HepG2 (cell line): ENCODE results near the gene KCNK17. TPM values are rescaled to one million over a fixed set of nuclear protein-coding genes. Genes with fewer than 3 reads are reported as not detected.

Experiments
- ATAC-seq: fragments of 200-7000 bp; cut with Tn5 transposase; 3 replicates; pipeline ENCODE4 v1.9.1; 2020; ENCODE audit warnings: mild to moderate bottlenecking, moderate library complexity
- BruUV-seq: library from RNA; stranded (reverse); fragments of 400-500 nt; replicated peaks from 2 replicates; lab custom pipeline; 2021; lab: Mats Ljungman, UMichigan
- CTCF ChIA-PET: fragments of 300-600 bp; formaldehyde crosslinking; extraction: SDS; loops from one replicate; lab custom pipeline; 2021; ENCODE audit warnings: low total read pairs, inconsistent platforms, low intra/inter-chr PET ratio; lab: Yijun Ruan, JAX
- POLR2A ChIA-PET: fragments of 350-600 bp; sonication (Branson Sonifier 250); formaldehyde crosslinking; loops from one replicate; lab custom pipeline; 2020; ENCODE audit warnings: antibody characterized with exemption, inconsistent platforms; lab: Yijun Ruan, JAX
- DNase-seq: peaks from one replicate; pipeline ENCODE4 v3.0.0-alpha.2; 2015; ENCODE audit warnings: low spot score
- FAIRE-seq: peaks from 3 replicates; lab custom pipeline; 2011; peaks lifted over from hg19 to GRCh38; lab: Jason Lieb, UNC
- H2AFZ ChIP-seq: one replicate; pipeline ENCODE4 v1.6.1; 2011; ENCODE audit warnings: low read length, inconsistent platforms
- H3K27ac ChIP-seq: fragments of 300-600 bp; 3 replicates; pipeline ENCODE4 v1.8.0; 2011; ENCODE audit warnings: mixed run types, mild to moderate bottlenecking, mixed read lengths, low read length, inconsistent platforms; ENCODE audit not compliant: insufficient read depth; ENCODE audit errors: extremely low read length
- H3K27me3 ChIP-seq, 2 experiments: fragments of 200-600 bp in 1 of 2; 2 replicates in 1 of 2; 3 replicates in 1 of 2; pipeline versions ENCODE4 v1.6.0 to v1.8.0; 2011; ENCODE audit warnings: low read length in 2 of 2, mild to moderate bottlenecking in 2 of 2, moderate library complexity in 2 of 2, inconsistent platforms in 1 of 2; ENCODE audit not compliant: insufficient read depth in 2 of 2, control insufficient read depth in 1 of 2
- H3K36me3 ChIP-seq, 2 experiments: fragments of 200-600 bp in 1 of 2; replicated peaks in 1 of 2; 2 replicates in 1 of 2; 3 replicates in 1 of 2; pipeline versions ENCODE4 v1.5.1 to v1.8.0; 2011; ENCODE audit warnings: low read length in 2 of 2, inconsistent platforms in 1 of 2; ENCODE audit not compliant: insufficient read depth in 2 of 2, control insufficient read depth in 1 of 2
- H3K4me1 ChIP-seq: 2 replicates; pipeline ENCODE4 v1.5.1; 2012; ENCODE audit warnings: low read length, inconsistent platforms; ENCODE audit not compliant: insufficient read depth
- H3K4me2 ChIP-seq: 2 replicates; pipeline ENCODE4 v1.6.0; 2011; ENCODE audit warnings: low read depth, low read length, inconsistent platforms
- H3K4me3 ChIP-seq, 3 experiments: fragments of 200-600 bp in 1 of 3; sonication (generic), shearing (Covaris generic) in 1 of 3; replicated peaks in 1 of 3; 2 replicates each; pipeline ENCODE4 v1.5.1; 2011 to 2016; ENCODE audit warnings: low read length in 3 of 3, inconsistent platforms in 2 of 3, low read depth in 2 of 3, mild to moderate bottlenecking in 2 of 3, control low read depth in 1 of 3, mixed read lengths in 1 of 3; ENCODE audit not compliant: insufficient read depth in 1 of 3
- H3K79me2 ChIP-seq: one replicate; pipeline ENCODE4 v1.6.1; 2011; ENCODE audit warnings: low read length, inconsistent platforms; ENCODE audit not compliant: insufficient read depth
- H3K9ac ChIP-seq: 2 replicates; pipeline ENCODE4 v1.6.0; 2011; ENCODE audit warnings: mild to moderate bottlenecking, low read depth, low read length, inconsistent platforms; ENCODE audit not compliant: insufficient read depth
- H3K9me3 ChIP-seq: 2 replicates; pipeline ENCODE4 v1.5.1; 2012; ENCODE audit warnings: mild to moderate bottlenecking, low read length
- H4K20me1 ChIP-seq: 2 replicates; pipeline ENCODE4 v1.6.0; 2011; ENCODE audit warnings: inconsistent platforms, mild to moderate bottlenecking, low read length, moderate library complexity; ENCODE audit not compliant: insufficient read depth
- KDM2A ChIP-seq: sonication (generic); formaldehyde crosslinking; IDR thresholded peaks from 2 replicates; pipeline ENCODE4 v1.4.0; 2020; ENCODE audit warnings: low read depth, missing genetic modification reagents, borderline replicate concordance
- NR2F1 ChIP-seq, 2 experiments: fragments of 450-650 bp in 1 of 2; formaldehyde crosslinking in 1 of 2; IDR thresholded peaks; 2 replicates each; pipeline versions ENCODE4 v1.5.0 to v1.6.1; 2016 to 2020; ENCODE audit warnings: mild to moderate bottlenecking in 1 of 2, missing compliant biosample characterization in 1 of 2, missing genetic modification reagents in 1 of 2, moderate library complexity in 1 of 2
- SP5 ChIP-seq: IDR thresholded peaks from 2 replicates; pipeline ENCODE4 v1.6.1; 2016; ENCODE audit warnings: low read depth, borderline replicate concordance
- TAF1 ChIP-seq: sonication (generic); formaldehyde crosslinking; IDR thresholded peaks from 2 replicates; pipeline ENCODE4 v1.4.0; 2020; ENCODE audit warnings: missing genetic modification reagents
- THAP11 ChIP-seq: IDR thresholded peaks from 2 replicates; pipeline ENCODE4 v1.6.1; 2016; ENCODE audit warnings: missing biosample characterization, missing genetic modification reagents
- ZNF281 ChIP-seq: sonication (generic); formaldehyde crosslinking; IDR thresholded peaks from 2 replicates; pipeline ENCODE4 v1.4.0; 2020; ENCODE audit warnings: missing genetic modification reagents, borderline replicate concordance
- WGBS: methylation state at CpG from one replicate; pipeline ENCODE4 v1.1.6; 2017; ENCODE audit warnings: low lambda C conversion rate; 5-methylcytosine and 5-hydroxymethylcytosine counted together
- in situ Hi-C: cut with HindIII; loops from 2 replicates; pipeline ENCODE4 v1.10.0; 2017; ENCODE audit warnings: low pct_unique_long_range_greater_than_20kb; ENCODE audit not compliant: extremely low pct_ligation_motif_present
- intact Hi-C: fragments of 100-400 bp; cut with micrococcal nuclease; formaldehyde crosslinking; loops from one replicate; pipeline ENCODE4 v1.10.0; 2022; ENCODE audit not compliant: unreplicated experiment
- polyA plus RNA-seq, 8 experiments: library from polyadenylated mRNA; depleted of rRNA in 3 of 8; stranded (reverse) in 7 of 8; unstranded in 1 of 8; fragments of >200 nt; fragmentation: Illumina TruSeq in 4 of 8; extraction: Trizol in 4 of 8; gene quantifications; 2 replicates each; pipeline versions ENCODE4 v1.2.1 to v1.2.3, GENCODE V29; 2011 to 2016; ENCODE audit warnings: low read depth in 4 of 8, missing spikeins in 1 of 8, mixed read lengths in 1 of 8; ENCODE audit not compliant: insufficient read depth in 1 of 8
- total RNA-seq, 5 experiments: library from RNA; depleted of rRNA; stranded (reverse); fragments of >200 nt; fragmentation: Illumina TruSeq; extraction: Trizol; gene quantifications; 2 replicates each; pipeline ENCODE4 v1.2.3, GENCODE V29; 2016; ENCODE audit warnings: low read depth in 1 of 5
- TF ChIP-seq, protein P1 (sequence below): fragments of 450-650 bp; IDR thresholded peaks from 2 replicates; pipeline ENCODE4 v1.6.1; 2016
- TF ChIP-seq, protein P2 (sequence below): sonication (generic); formaldehyde crosslinking; IDR thresholded peaks from 2 replicates; pipeline ENCODE4 v1.5.1; 2020; ENCODE audit warnings: mild to moderate bottlenecking, missing genetic modification reagents, moderate library complexity

Gene KCNK17
- total and polyA plus RNA-seq, 2 of the 13 experiments (the other 11 are each of a cell fraction or from before 2014, with no cell fraction given), result not detected

GRCh38 chr6:39300739-39301138 is 13.5 kb downstream of the KCNK17 start:
- CTCF ChIA-PET, result interaction anchor here (4.1 kb wide), 1 partner anchor 134 kb away, joined by 76 read pairs; no protein-coding TSS in a partner anchor
- DNase-seq, result no peak
- no peak for ATAC-seq
- no peak for TF ChIP-seq NR2F1 (CRISPR knock-in tag; IDR thresholded peaks at IDR 0.05)
- TF ChIP-seq, protein P1, sequence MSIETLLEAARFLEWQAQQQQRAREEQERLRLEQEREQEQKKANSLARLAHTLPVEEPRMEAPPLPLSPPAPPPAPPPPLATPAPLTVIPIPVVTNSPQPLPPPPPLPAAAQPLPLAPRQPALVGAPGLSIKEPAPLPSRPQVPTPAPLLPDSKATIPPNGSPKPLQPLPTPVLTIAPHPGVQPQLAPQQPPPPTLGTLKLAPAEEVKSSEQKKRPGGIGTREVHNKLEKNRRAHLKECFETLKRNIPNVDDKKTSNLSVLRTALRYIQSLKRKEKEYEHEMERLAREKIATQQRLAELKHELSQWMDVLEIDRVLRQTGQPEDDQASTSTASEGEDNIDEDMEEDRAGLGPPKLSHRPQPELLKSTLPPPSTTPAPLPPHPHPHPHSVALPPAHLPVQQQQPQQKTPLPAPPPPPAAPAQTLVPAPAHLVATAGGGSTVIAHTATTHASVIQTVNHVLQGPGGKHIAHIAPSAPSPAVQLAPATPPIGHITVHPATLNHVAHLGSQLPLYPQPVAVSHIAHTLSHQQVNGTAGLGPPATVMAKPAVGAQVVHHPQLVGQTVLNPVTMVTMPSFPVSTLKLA, result peak; percentile 88
- in situ Hi-C loops, result loop anchor here (5.0 to 10.0 kb wide), 2 partner anchors 133 to 296 kb away; no protein-coding TSS in a partner anchor
- H3K27me3 ChIP-seq, result peaks cover 0 to 9% of the 10 kb centered on the region in 2 experiments; a peak in 1 of 5 replicates
- POLR2A ChIA-PET, result no interaction called here
- WGBS, result 11% methylated on average over 6 of the region's 6 CpGs
- no peaks in the 10 kb centered on the region for H3K79me2 ChIP-seq
- H3K9ac ChIP-seq, result no peak overlapping the region
- H3K27ac ChIP-seq, result no peak overlapping the region
- FAIRE-seq, result no peak
- BruUV-seq, result no TSS peak
- intact Hi-C loops, result loop anchor here (5.0 kb wide), 1 partner anchor 303 kb away; no protein-coding TSS in a partner anchor
- peaks cover 14% of the 10 kb centered on the region for H3K4me1 ChIP-seq
- no peak overlapping the region for H2AFZ ChIP-seq
- H3K36me3 ChIP-seq, result no peaks in the 10 kb centered on the region
- no peak overlapping the region for H3K4me2 ChIP-seq
- no peak overlapping the region for H3K4me3 ChIP-seq
- no peaks in the 10 kb centered on the region for H4K20me1 ChIP-seq
- H3K9me3 ChIP-seq, result no peaks in the 10 kb centered on the region

DNA sequence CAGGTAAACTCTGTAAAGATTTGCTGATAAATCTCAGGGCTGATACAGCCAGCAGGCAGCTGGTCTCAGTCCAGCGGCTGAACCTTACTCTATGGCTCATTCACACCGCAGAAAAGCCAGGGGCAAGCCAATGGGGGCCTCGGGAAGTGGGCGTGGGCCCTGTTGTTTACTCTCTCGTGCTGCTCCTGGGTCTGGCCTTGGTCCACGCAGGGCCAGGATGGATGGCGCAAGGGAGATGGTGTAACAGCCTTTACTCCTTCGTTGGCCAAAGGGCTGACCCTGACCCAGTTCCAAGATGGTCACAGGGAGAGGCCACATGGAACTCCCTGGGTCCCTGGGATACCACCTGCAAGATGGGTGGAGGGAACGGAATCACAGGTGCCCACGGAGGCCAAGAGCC is 16.2 kb downstream of the KCNK17 start:
- no peaks in the 10 kb centered on the region for H3K9me3 ChIP-seq
- no peak overlapping the region for H2AFZ ChIP-seq
- POLR2A ChIA-PET, result no interaction called here
- peak; percentile 53 for DNase-seq
- intact Hi-C loops, result no loop called here
- H3K36me3 ChIP-seq, result no peaks in the 10 kb centered on the region
- H3K4me3 ChIP-seq, result no peak overlapping the region
- H3K27ac ChIP-seq, result no peak overlapping the region
- in situ Hi-C loops, result no loop called here
- under 1% methylated on average over 9 of the region's 10 CpGs for WGBS
- H3K79me2 ChIP-seq, result no peaks in the 10 kb centered on the region
- no peaks in the 10 kb centered on the region for H4K20me1 ChIP-seq
- no peak overlapping the region for H3K9ac ChIP-seq
- BruUV-seq, result no TSS peak
- CTCF ChIA-PET, result no interaction called here
- peaks cover 14% of the 10 kb centered on the region for H3K4me1 ChIP-seq
- peak; percentile 59 for FAIRE-seq
- ATAC-seq, result peak; percentile 89
- H3K27me3 ChIP-seq, result peaks cover 0 to 9% of the 10 kb centered on the region in 2 experiments; a peak in 1 of 5 replicates
- H3K4me2 ChIP-seq, result no peak overlapping the region
- no peak for TF ChIP-seq ZNF281 (CRISPR knock-in tag)
- no peak for TF ChIP-seq KDM2A
- TF ChIP-seq, protein P2, sequence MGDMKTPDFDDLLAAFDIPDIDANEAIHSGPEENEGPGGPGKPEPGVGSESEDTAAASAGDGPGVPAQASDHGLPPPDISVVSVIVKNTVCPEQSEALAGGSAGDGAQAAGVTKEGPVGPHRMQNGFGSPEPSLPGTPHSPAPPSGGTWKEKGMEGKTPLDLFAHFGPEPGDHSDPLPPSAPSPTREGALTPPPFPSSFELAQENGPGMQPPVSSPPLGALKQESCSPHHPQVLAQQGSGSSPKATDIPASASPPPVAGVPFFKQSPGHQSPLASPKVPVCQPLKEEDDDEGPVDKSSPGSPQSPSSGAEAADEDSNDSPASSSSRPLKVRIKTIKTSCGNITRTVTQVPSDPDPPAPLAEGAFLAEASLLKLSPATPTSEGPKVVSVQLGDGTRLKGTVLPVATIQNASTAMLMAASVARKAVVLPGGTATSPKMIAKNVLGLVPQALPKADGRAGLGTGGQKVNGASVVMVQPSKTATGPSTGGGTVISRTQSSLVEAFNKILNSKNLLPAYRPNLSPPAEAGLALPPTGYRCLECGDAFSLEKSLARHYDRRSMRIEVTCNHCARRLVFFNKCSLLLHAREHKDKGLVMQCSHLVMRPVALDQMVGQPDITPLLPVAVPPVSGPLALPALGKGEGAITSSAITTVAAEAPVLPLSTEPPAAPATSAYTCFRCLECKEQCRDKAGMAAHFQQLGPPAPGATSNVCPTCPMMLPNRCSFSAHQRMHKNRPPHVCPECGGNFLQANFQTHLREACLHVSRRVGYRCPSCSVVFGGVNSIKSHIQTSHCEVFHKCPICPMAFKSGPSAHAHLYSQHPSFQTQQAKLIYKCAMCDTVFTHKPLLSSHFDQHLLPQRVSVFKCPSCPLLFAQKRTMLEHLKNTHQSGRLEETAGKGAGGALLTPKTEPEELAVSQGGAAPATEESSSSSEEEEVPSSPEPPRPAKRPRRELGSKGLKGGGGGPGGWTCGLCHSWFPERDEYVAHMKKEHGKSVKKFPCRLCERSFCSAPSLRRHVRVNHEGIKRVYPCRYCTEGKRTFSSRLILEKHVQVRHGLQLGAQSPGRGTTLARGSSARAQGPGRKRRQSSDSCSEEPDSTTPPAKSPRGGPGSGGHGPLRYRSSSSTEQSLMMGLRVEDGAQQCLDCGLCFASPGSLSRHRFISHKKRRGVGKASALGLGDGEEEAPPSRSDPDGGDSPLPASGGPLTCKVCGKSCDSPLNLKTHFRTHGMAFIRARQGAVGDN (CRISPR knock-in tag), result peak; percentile 42
- peak; percentile 70 for TF ChIP-seq SP5 (CRISPR knock-in tag)
- TF ChIP-seq NR2F1 (CRISPR knock-in tag; IDR thresholded peaks at IDR 0.05), result peak in 1 of 2 experiments; percentile 56; a peak in 1 of 4 replicates
- TF ChIP-seq THAP11 (CRISPR knock-in tag), result 0 out of 2 replicates have a peak, but pooled peaks have one; percentile 31
- no peak for TF ChIP-seq TAF1 (CRISPR knock-in tag)
